Activated naive CD8-positive, alpha-beta T cell treated with anti-CD3 and anti-CD28 coated beads, Interleukin-2, amount 10 ng/mL, durations not matched to agents 7 days and 5 days (primary cell): Measurements from ENCODE around the gene UBE3C. TPM values are rescaled to one million over a fixed set of nuclear protein-coding genes. Genes with fewer than 3 reads are reported as not detected.
"Not testable (repeated sequence)": the region's sequence is repeated elsewhere in the genome, so short reads cannot be mapped to it uniquely, and the experiment has no call there.

Experiments
- ATAC-seq: fragments of 150-1000 bp; cut with Tn5 transposase; one replicate; pipeline ENCODE4 v1.10.0; 2021; ENCODE audit warnings: low read depth, moderate library complexity
- POLR2A ChIA-PET: fragments of 350-600 bp; sonication (Branson Sonifier 250); formaldehyde crosslinking; loops from one replicate; lab custom pipeline; 2021; ENCODE audit warnings: antibody characterized with exemption; lab: Charles Lee
- DNase-seq: peaks from one replicate; pipeline ENCODE4 v3.0.0; 2021
- H3K27ac Mint-ChIP-seq: one replicate; pipeline ENCODE4 v1.8.0; 2022; ENCODE audit warnings: mild to moderate bottlenecking, mixed read lengths
- H3K27me3 Mint-ChIP-seq: one replicate; pipeline ENCODE4 v1.8.0; 2022; ENCODE audit warnings: mild to moderate bottlenecking, moderate library complexity, mixed read lengths
- H3K36me3 Mint-ChIP-seq: one replicate; pipeline ENCODE4 v1.8.0; 2021; ENCODE audit warnings: mild to moderate bottlenecking, mixed read lengths
- H3K4me1 Mint-ChIP-seq: one replicate; pipeline ENCODE4 v1.8.0; 2021; ENCODE audit warnings: mixed read lengths
- H3K4me3 Mint-ChIP-seq: one replicate; pipeline ENCODE4 v1.8.0; 2022; ENCODE audit warnings: mild to moderate bottlenecking, moderate library complexity, mixed read lengths
- H3K9me3 Mint-ChIP-seq: one replicate; pipeline ENCODE4 v1.8.0; 2021; ENCODE audit warnings: mixed read lengths
- total RNA-seq, 2 experiments: library from RNA; stranded (reverse); gene quantifications; one replicate each; pipeline ENCODE4 v1.2.3, GENCODE V29; 2021

Gene UBE3C
- total RNA-seq, 2 experiments from 2014 or later = 51.7 to 52.1 TPM

DNA sequence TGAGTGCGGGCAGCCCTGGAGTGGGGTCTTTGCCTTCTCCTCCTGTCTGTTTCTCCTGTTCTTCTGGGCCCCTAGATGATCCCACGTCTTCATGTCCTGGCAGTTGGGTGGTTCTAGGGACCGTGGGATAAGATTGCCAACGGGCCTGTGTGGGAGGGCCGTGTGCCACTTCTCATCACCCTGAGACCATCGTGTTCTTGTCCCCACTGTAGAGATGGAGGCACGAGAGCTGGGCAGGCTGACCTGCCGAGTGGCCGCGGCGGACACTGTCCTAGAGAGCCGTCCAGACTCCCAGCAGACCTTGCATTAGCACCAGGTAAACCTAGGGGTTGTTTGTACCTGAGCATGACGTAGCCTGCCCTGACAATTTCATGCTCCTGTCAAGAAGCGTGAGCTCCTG is 18.5 kb upstream of the UBE3C start:
- no peaks in the 10 kb centered on the region for H3K36me3 Mint-ChIP-seq
- POLR2A ChIA-PET = no interaction called here
- ATAC-seq = no peak
- no peak for DNase-seq
- peaks cover 4% of the 10 kb centered on the region for H3K9me3 Mint-ChIP-seq
- no peak overlapping the region for H3K4me3 Mint-ChIP-seq
- H3K4me1 Mint-ChIP-seq = no peaks in the 10 kb centered on the region
- H3K27me3 Mint-ChIP-seq = peaks cover 3% of the 10 kb centered on the region
- no peak overlapping the region for H3K27ac Mint-ChIP-seq

DNA sequence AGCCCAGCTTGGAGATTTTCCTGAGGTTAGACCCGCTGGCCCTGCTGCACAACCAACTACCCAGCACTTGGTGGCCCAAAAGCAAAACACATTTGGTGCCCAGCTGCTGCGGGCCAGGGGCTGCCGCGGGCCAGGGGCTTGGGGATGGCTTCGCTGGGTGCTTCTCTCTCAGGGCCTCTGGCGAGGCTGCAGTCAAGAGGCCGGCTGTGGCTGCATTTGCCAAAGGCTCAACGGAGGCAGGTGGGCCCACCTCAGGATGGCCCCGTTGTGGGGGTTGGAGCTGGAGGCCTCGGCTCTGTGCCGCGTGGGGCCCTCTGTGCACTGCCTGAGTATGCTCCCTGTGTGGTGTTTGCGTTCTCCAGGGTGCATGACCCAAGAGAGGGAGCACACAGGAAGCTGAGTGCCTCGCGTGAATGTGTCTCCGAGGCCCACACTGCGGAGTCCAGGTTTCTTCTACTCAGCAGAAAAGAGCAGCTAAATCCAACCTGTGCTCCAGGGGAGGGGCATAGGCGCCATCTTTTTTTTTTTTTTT is 17.5 kb upstream of the UBE3C start:
- Mint-ChIP-seq H3K9me3 (peaks cover 4% of the 10 kb centered on the region), H3K27me3 (no peaks in the 10 kb centered on the region), H3K4me3 (no peak overlapping the region), H3K4me1 (no peaks in the 10 kb centered on the region), H3K27ac (no peak overlapping the region), H3K36me3 (no peaks in the 10 kb centered on the region)
- ATAC-seq (no peak), DNase-seq (no peak)
- POLR2A ChIA-PET = no interaction called here

DNA sequence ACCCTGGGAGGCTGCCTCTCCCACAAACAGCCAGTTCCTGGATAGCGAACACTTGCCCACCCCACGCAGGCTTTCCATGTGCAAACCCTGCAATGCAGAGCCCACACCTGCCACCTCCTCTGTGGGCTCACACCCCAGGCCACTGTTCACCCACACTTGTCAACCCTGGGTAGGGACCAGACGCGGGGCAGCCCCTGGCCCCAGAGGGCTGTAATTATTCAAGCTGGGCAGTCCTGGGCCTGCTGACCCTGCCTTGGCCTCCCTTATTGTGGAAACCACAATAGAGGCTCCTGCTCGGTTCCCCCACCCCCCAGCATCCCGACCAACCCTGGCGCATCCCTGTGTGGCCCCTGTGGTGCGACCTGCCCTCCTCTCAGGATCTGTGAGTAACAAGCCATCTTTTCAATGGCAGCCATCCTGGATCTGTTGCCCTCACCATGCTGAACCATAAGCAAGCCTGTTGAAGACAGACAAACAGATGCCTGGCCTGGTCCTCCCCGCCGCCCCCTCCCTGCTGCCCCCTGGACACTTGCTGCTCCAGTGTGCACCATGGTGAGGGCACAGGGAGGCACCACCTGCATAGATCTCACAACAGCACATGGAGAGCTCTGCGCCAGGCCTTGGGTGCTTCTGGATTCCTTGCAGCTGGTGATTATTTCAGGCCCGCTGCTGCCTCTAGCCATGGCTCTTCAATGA is 15.8 kb upstream of the UBE3C start:
- H3K36me3 Mint-ChIP-seq = no peaks in the 10 kb centered on the region
- H3K4me1 Mint-ChIP-seq = no peaks in the 10 kb centered on the region
- POLR2A ChIA-PET = no interaction called here
- no peak for DNase-seq
- H3K27me3 Mint-ChIP-seq = no peaks in the 10 kb centered on the region
- H3K9me3 Mint-ChIP-seq = no peaks in the 10 kb centered on the region
- no peak overlapping the region for H3K27ac Mint-ChIP-seq
- H3K4me3 Mint-ChIP-seq = no peak overlapping the region
- ATAC-seq = no peak

DNA sequence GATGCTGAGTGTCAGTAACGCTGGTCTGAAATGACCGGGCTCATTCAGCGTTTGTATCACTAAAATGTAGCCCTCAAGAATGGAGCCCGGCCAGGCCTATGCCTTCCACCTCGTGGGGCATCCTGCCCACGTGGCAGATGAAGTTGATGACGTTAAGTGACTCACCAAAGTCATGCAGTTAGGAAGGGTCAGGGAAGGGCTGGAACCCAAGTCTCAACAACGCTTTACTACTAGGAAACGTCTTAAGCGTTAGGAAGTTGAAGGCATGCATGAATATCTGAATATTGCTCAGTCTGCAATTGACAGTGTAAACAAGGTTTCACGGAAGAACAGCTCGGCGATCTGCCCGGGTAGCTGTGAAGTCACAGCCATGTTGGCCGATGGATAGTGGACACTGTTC is 14.0 kb upstream of the UBE3C start:
- DNase-seq (no peak), ATAC-seq (no peak)
- no peaks in the 10 kb centered on the region for H3K9me3 Mint-ChIP-seq
- H3K27me3 Mint-ChIP-seq = peaks cover 2% of the 10 kb centered on the region
- no peaks in the 10 kb centered on the region for H3K4me1 Mint-ChIP-seq
- H3K36me3 Mint-ChIP-seq = no peaks in the 10 kb centered on the region
- no peak overlapping the region for H3K4me3 Mint-ChIP-seq
- H3K27ac Mint-ChIP-seq = no peak overlapping the region
- POLR2A ChIA-PET = no interaction called here

DNA sequence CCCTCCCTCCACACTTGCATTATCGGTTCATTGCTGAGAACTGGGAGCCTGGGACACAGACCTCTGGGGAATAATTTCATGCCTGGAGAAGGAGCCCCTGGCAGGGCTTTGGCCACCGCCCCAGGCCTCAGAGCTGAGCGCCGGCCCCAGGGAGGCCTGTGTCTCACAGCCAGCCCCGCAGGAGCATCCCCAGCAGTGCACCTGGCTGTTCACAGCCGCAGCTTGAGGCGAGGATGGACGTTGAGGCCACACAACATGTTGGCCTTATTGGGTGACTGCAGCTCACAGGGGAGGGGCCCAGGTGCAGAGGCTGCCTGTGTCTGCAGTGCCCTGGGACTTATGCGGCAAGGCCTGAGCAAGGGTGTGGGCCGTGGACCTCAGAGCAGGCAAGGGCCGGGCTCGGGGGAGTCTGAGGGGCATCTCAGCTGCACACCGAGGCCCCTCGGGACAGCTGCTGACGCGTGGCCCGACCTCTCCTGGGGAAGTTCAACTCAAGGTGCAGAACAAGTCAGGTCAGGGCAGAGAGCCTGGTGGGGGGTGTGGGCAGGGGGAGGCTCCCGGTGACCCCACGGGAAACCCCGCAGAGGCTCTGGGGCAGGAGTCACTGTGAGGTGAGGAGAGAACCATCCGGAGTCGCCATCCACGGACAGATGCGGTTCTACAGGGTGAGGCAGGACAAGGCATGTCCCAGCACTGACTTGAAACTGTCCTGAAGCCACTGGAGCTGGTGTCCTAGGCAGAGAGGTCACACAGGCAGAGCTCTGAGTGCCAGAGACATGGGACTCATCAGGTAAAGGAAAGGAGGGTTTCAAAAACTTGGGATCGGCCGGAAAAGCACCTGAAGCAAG is 13.1 kb upstream of the UBE3C start:
- peaks cover 5% of the 10 kb centered on the region for H3K27me3 Mint-ChIP-seq
- H3K9me3 Mint-ChIP-seq = no peaks in the 10 kb centered on the region
- POLR2A ChIA-PET = no interaction called here
- no peak overlapping the region for H3K27ac Mint-ChIP-seq
- DNase-seq = no peak
- H3K36me3 Mint-ChIP-seq = no peaks in the 10 kb centered on the region
- no peak overlapping the region for H3K4me3 Mint-ChIP-seq
- H3K4me1 Mint-ChIP-seq = no peaks in the 10 kb centered on the region
- no peak for ATAC-seq

DNA sequence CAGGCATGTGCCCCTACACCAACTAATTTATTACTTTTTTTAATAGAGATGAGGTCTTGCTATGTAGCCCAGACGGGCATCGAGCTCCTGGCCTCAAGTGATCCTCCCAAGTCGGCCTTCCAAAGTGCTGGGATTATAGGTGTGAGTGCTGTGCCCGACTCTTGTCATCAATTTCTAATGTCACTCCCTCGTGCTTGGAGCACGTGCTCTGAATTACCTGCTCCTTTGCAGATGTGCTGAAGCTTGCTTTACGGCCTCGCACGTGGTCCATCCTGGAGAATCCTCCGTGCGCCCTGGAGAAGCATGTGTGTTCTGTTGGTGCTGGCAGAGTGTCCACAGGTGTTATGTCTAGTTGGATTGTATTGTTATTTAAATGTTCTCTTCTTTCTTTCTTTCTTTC is 11.8 kb upstream of the UBE3C start:
- no peak overlapping the region for H3K27ac Mint-ChIP-seq
- peaks cover 5% of the 10 kb centered on the region for H3K27me3 Mint-ChIP-seq
- H3K4me3 Mint-ChIP-seq = no peak overlapping the region
- POLR2A ChIA-PET = no interaction called here
- ATAC-seq (no peak), DNase-seq (no peak)
- no peaks in the 10 kb centered on the region for H3K4me1 Mint-ChIP-seq
- no peaks in the 10 kb centered on the region for H3K36me3 Mint-ChIP-seq
- no peaks in the 10 kb centered on the region for H3K9me3 Mint-ChIP-seq

DNA sequence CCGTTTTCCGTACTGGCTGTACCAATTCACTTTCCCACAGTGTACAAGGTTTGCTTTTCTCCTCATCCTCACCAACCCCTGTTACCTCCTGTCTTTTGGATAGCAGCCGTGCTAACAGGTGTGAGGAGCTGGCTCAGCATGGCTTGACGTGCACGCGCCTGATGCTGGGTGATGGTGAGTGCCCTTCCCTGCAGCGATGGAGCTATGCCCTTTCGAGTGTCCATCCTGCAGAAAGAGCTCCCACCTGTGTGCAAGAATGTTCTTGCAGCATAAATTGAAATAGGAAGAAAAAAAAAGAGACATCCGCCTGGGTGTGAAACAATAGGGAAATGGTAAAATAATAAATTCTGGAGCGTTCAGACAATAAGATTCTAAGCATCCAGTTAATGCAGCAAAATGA is 9.5 kb upstream of the UBE3C start:
- Mint-ChIP-seq H3K9me3 (no peaks in the 10 kb centered on the region), H3K36me3 (no peaks in the 10 kb centered on the region), H3K4me3 (no peak overlapping the region), H3K27me3 (peaks cover 8% of the 10 kb centered on the region), H3K27ac (no peak overlapping the region), H3K4me1 (no peaks in the 10 kb centered on the region)
- ATAC-seq (no peak), DNase-seq (no peak)
- POLR2A ChIA-PET = no interaction called here

DNA sequence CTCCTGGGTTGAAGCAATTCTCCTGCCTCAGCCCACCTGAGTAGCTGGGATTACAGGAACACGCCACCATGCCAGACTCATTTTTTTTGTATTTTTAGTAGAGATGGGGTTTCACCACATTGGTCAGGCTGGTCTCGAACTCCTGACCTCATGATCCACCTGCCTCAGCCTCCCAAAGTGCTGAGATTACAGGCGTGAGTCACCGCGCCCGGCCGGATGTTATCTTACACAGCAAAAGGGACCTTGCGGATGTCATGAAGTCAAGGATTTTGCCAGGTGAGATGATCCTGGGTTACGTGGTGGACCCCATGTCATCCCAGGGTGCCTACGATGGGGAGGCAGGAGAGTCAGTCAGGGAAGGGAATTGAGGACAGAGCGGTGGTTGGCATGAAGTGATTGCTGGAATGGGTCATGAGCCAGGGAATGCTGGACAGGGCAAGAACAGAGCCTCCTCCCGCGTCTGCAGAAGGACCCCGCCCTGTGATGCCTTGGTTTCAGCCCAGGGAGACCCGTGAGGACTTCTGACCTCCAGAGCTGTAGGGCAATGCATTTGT is 8.7 kb upstream of the UBE3C start:
- H3K9me3 Mint-ChIP-seq = no peaks in the 10 kb centered on the region

DNA sequence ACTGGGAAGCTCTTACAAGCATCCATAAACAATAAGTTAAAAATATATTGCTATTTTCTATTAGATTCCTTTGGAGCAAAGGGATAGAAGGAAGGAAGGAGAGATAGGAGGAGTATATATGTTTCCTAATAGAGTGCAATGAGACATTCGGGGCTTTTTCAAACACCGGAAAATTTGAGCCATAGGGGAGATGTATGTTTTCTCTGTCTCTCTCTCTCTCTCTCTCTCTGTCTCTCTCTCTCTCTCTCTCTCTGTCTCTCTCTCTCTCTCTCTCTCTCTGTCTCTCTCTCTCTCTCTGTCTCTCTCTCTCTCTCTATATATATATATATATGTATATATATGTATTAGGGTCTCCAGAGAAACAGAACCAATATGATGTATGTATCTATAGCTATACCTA is 7.9 kb upstream of the UBE3C start:
- H3K4me1 Mint-ChIP-seq, H3K36me3 Mint-ChIP-seq, H3K4me3 Mint-ChIP-seq, H3K27ac Mint-ChIP-seq, POLR2A ChIA-PET, H3K9me3 Mint-ChIP-seq, ATAC-seq, DNase-seq: not testable (repeated sequence)
- peaks cover 13% of the 10 kb centered on the region for H3K27me3 Mint-ChIP-seq

More for the DNA sequence above, 8.7 kb upstream of the UBE3C start:
- Mint-ChIP-seq H3K27me3 (peaks cover 13% of the 10 kb centered on the region), H3K36me3 (no peaks in the 10 kb centered on the region), H3K4me3 (no peak overlapping the region), H3K4me1 (no peaks in the 10 kb centered on the region), H3K27ac (no peak overlapping the region)
- DNase-seq = no peak
- POLR2A ChIA-PET = no interaction called here
- no peak for ATAC-seq

DNA sequence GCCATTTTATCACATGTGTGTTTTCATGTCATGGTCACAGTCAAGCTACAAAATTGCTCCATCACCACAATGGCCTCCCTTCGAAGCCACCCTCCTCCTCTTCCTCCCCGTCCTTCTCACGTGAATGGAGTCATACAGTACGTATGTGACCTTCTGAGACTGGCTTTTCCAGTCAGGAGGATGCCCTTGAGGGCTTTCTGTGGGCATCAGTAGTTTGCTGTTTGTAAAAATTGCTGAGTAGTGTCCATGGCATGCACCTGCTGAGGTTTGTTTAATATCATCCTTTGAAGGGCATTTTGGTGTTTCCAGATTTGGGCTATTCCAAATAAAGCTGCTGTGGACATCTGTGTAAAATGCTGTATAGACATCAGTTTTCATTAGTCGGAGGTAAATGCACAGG is 5.9 kb upstream of the UBE3C start:
- ATAC-seq = no peak

DNA sequence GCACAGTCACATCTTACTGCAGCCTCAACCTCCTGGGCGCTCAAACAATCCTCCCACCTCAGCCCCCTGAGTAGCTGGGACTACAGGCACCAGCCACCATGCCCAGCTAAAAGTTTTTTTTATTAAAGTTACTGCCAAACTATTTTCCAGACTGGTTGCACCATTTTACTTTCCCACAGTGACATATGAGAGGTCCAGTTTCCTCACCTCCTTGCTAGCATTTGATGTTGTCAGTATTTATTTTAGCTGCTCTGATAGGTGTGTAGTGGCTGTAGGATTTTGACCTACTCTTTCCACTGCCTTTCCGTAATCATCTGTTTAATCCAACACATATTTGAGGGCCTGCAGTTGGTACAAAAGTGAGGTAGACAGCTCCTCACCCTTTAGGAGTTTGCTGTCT is 5.4 kb upstream of the UBE3C start:
- Mint-ChIP-seq H3K36me3 (peaks cover 2% of the 10 kb centered on the region), H3K9me3 (no peaks in the 10 kb centered on the region), H3K27ac (no peak overlapping the region), H3K4me1 (peaks cover 4% of the 10 kb centered on the region), H3K27me3 (peaks cover 13% of the 10 kb centered on the region), H3K4me3 (no peak overlapping the region)
- DNase-seq = no peak
- POLR2A ChIA-PET = no interaction called here
- ATAC-seq = no peak

More for the DNA sequence above, 5.9 kb upstream of the UBE3C start:
- Mint-ChIP-seq H3K27me3 (peaks cover 13% of the 10 kb centered on the region), H3K27ac (no peak overlapping the region), H3K36me3 (peaks cover 2% of the 10 kb centered on the region), H3K9me3 (no peaks in the 10 kb centered on the region), H3K4me3 (no peak overlapping the region), H3K4me1 (peaks cover 4% of the 10 kb centered on the region)
- POLR2A ChIA-PET = no interaction called here
- no peak for DNase-seq

DNA sequence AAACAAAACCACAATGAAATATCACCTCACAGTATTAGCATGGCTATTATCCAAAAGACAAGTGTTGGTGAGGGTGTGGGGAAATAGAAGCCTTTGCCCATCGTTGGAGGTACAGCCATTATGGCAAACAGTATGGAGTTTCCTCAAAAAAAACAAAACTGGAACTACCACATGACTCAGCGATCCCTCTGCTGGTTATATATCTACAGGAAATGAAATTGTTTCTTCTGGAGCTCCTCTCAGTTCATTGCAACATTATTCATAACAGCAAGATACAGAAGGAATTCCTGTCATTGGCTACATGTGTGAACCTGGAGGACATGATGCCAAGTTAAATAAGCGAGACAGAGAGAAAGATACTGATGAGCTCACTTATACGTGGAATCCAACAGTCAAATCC is 2.4 kb upstream of the UBE3C start:
- H3K4me1 Mint-ChIP-seq = peaks cover 15% of the 10 kb centered on the region
- POLR2A ChIA-PET = no interaction called here

DNA sequence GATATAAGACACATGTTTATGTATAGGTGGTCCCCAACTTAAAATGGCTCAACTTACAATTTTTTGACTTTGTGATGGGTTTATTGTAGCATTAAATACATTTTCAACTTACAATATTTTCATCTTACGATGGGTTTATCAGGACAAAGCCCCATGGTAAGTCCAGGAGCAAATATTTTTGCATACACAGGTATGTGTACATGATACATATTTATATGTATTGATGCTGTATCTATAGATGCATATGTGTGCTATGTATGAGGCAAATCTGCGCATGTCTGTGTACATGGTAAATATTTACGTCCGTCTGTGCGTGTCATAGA is 664 bp upstream of the UBE3C start:
- no peaks in the 10 kb centered on the region for H3K9me3 Mint-ChIP-seq
- peaks cover 25% of the 10 kb centered on the region for H3K4me1 Mint-ChIP-seq
- no peak for ATAC-seq
- peaks cover 15% of the 10 kb centered on the region for H3K36me3 Mint-ChIP-seq
- DNase-seq = no peak
- H3K27me3 Mint-ChIP-seq = peaks cover 5% of the 10 kb centered on the region
- H3K4me3 Mint-ChIP-seq = peak overlapping the region; percentile 88
- POLR2A ChIA-PET = interaction anchor here (1.3 to 1.7 kb wide), 3 partner anchors 13 to 245 kb away, joined by 3 to 10 read pairs (median 4); no protein-coding TSS in a partner anchor
- peak overlapping the region; percentile 97 for H3K27ac Mint-ChIP-seq

More for the DNA sequence above, 2.4 kb upstream of the UBE3C start:
- Mint-ChIP-seq H3K27me3 (peaks cover 8% of the 10 kb centered on the region), H3K4me3 (peak overlapping the region; percentile 20), H3K36me3 (peaks cover 7% of the 10 kb centered on the region), H3K27ac (peak overlapping the region; percentile 15), H3K9me3 (no peaks in the 10 kb centered on the region)
- ATAC-seq (no peak), DNase-seq (no peak)
